ENCODE measurements around the gene ZNF579. TPM values are rescaled to one million over a fixed set of nuclear protein-coding genes. Genes with fewer than 3 reads are reported as not detected.

ZNF579 gene
- total and polyA plus RNA-seq, 2 of the 13 experiments (the other 11 are each of a cell fraction or from before 2014, with no cell fraction given) = 2.1 to 2.9 TPM

DNA sequence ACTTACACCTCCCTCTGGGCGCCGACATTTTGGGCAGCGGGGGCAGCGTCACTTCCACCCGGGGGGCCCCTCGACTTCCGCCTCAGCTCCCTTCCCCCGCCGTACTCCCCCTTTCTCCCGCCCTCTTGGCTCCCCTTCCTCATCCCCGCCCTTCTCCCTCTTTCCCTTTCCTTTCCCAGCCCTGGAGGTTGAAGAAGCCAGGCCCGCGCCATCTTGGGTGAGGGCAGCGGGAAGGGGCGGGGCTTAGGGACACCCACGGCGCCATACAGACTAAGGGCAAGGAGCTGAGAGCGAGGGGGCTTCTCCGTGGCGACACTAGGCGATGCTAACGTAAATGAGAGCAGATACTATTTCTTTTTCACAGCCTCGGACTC lies 18.8 kb upstream of the ZNF579 start, which contains the start of gene FIZ1 (continued):
- TF ChIP-seq ZFX (CRISPR knock-in tag; IDR thresholded peaks at IDR 0.05; ENCODE audit: low read depth) (peak; percentile 54), RFX1 (IDR thresholded peaks at IDR 0.05) (no peak), ZNF335 (CRISPR knock-in tag; IDR thresholded peaks at IDR 0.05) (peak; percentile 65; the same call in 1 of the 2 replicates), TGIF2 (CRISPR knock-in tag; IDR thresholded peaks at IDR 0.05) (no peak), ZNF629 (CRISPR knock-in tag; conservative IDR thresholded peaks at IDR 0.05) (no peak), ZNF275 (CRISPR knock-in tag; IDR thresholded peaks at IDR 0.05; ENCODE audit: borderline replicate concordance) (peak; percentile 4; the same call in 1 of the 2 replicates), ARID2 (CRISPR knock-in tag; IDR thresholded peaks at IDR 0.05; ENCODE audit: borderline replicate concordance) (no peak), HNRNPUL1 (IDR thresholded peaks at IDR 0.05; ENCODE audit: low read depth, low read length) (no peak), HDAC1 (CRISPR knock-in tag; IDR thresholded peaks at IDR 0.05) (peak; percentile 81), PHF5A (CRISPR knock-in tag; IDR thresholded peaks at IDR 0.05; ENCODE audit: low read depth, unreplicated experiment) (peak; percentile 72), HOXD1 (CRISPR knock-in tag; IDR thresholded peaks at IDR 0.05) (no peak), ERF (CRISPR knock-in tag; IDR thresholded peaks at IDR 0.05) (no peak; the same call in 1 of the 2 replicates), TSC22D2 (CRISPR knock-in tag; IDR thresholded peaks at IDR 0.05; ENCODE audit: borderline replicate concordance) (no peak), KLF16 (CRISPR knock-in tag; IDR thresholded peaks at IDR 0.05) (no peak; a peak in 1 of 4 replicates), PAWR (CRISPR knock-in tag; IDR thresholded peaks at IDR 0.05; ENCODE audit: borderline replicate concordance) (no peak), ZNF281 (CRISPR knock-in tag; IDR thresholded peaks at IDR 0.05; ENCODE audit: borderline replicate concordance) (peak; percentile 4; the same call in 1 of the 2 replicates), TRIM24 (CRISPR knock-in tag; IDR thresholded peaks at IDR 0.05) (no peak), ZNF777 (CRISPR knock-in tag; IDR thresholded peaks at IDR 0.05) (no peak), U2AF2 (IDR thresholded peaks at IDR 0.05; ENCODE audit: low read depth, low read length) (no peak), KLF12 (CRISPR knock-in tag; IDR thresholded peaks at IDR 0.05; ENCODE audit: borderline replicate concordance) (peak; percentile 78; the same call in 1 of the 2 replicates), KLF11 (CRISPR knock-in tag; IDR thresholded peaks at IDR 0.05) (no peak; the same call in 1 of the 2 replicates)
- TF ChIP-seq, protein P1, sequence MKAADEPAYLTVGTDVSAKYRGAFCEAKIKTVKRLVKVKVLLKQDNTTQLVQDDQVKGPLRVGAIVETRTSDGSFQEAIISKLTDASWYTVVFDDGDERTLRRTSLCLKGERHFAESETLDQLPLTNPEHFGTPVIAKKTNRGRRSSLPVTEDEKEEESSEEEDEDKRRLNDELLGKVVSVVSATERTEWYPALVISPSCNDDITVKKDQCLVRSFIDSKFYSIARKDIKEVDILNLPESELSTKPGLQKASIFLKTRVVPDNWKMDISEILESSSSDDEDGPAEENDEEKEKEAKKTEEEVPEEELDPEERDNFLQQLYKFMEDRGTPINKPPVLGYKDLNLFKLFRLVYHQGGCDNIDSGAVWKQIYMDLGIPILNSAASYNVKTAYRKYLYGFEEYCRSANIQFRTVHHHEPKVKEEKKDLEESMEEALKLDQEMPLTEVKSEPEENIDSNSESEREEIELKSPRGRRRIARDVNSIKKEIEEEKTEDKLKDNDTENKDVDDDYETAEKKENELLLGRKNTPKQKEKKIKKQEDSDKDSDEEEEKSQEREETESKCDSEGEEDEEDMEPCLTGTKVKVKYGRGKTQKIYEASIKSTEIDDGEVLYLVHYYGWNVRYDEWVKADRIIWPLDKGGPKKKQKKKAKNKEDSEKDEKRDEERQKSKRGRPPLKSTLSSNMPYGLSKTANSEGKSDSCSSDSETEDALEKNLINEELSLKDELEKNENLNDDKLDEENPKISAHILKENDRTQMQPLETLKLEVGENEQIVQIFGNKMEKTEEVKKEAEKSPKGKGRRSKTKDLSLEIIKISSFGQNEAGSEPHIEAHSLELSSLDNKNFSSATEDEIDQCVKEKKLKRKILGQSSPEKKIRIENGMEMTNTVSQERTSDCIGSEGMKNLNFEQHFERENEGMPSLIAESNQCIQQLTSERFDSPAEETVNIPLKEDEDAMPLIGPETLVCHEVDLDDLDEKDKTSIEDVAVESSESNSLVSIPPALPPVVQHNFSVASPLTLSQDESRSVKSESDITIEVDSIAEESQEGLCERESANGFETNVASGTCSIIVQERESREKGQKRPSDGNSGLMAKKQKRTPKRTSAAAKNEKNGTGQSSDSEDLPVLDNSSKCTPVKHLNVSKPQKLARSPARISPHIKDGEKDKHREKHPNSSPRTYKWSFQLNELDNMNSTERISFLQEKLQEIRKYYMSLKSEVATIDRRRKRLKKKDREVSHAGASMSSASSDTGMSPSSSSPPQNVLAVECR (CRISPR knock-in tag; IDR thresholded peaks at IDR 0.05; ENCODE audit: borderline replicate concordance) = 0 out of 2 replicates have a peak, but pooled peaks have one; percentile 36
- TF ChIP-seq, protein P2, sequence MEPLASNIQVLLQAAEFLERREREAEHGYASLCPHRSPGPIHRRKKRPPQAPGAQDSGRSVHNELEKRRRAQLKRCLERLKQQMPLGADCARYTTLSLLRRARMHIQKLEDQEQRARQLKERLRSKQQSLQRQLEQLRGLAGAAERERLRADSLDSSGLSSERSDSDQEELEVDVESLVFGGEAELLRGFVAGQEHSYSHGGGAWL (CRISPR knock-in tag; IDR thresholded peaks at IDR 0.05) = no peak
